HG02852 (cell line): Measurements from ENCODE around the gene PRSS2.

ENCODE experiments used
- ATAC-seq: cut with Tn5 transposase; IDR thresholded peaks from one replicate; pipeline ENCODE4 v1.9.1; 2021; ENCODE audit warnings: mild to moderate bottlenecking, moderate library complexity; ENCODE audit not compliant: unreplicated experiment

PRSS2 gene

GRCh38 chr7:142800088-142800487, 29.3 kb downstream of the PRSS2 start:
- ATAC-seq = no peak

GRCh38 chr7:142800699-142801260, 30.0 kb downstream of the PRSS2 start:
- ATAC-seq = no peak

GRCh38 chr7:142801601-142802295, 31.0 kb downstream of the PRSS2 start:
- no peak for ATAC-seq

GRCh38 chr7:142802301-142802700, 31.5 kb downstream of the PRSS2 start:
- no peak for ATAC-seq

- no peak for ATAC-seq
Measured at GRCh38 chr7:142803901-142804300, 33.1 kb downstream of the PRSS2 start.

GRCh38 chr7:142804728-142805207, 34.0 kb downstream of the PRSS2 start:
- ATAC-seq = no peak

GRCh38 chr7:142805350-142806021, 34.7 kb downstream of the PRSS2 start:
- no peak for ATAC-seq

GRCh38 chr7:142806022-142806356, 35.2 kb downstream of the PRSS2 start:
- ATAC-seq = no peak

- ATAC-seq = no peak
Measured at GRCh38 chr7:142806957-142807356, 36.2 kb downstream of the PRSS2 start.

GRCh38 chr7:142807855-142808460, 37.2 kb downstream of the PRSS2 start:
- ATAC-seq = peak; percentile 18

GRCh38 chr7:142808461-142808801, 37.7 kb downstream of the PRSS2 start:
- peak; percentile 24 for ATAC-seq

GRCh38 chr7:142808802-142809583, 38.2 kb downstream of the PRSS2 start:
- ATAC-seq = peak; percentile 85

- ATAC-seq = no peak
Measured at GRCh38 chr7:142809671-142810070, 38.9 kb downstream of the PRSS2 start.

- no peak for ATAC-seq
Measured at GRCh38 chr7:142811154-142811737, 40.5 kb downstream of the PRSS2 start.

- no peak for ATAC-seq
Measured at GRCh38 chr7:142812437-142813215, 41.9 kb downstream of the PRSS2 start.

- no peak for ATAC-seq
Measured at GRCh38 chr7:142813226-142813625, 42.5 kb downstream of the PRSS2 start.

GRCh38 chr7:142813699-142814098, 42.9 kb downstream of the PRSS2 start:
- ATAC-seq = no peak

- no peak for ATAC-seq
Measured at GRCh38 chr7:142814451-142814850, 43.7 kb downstream of the PRSS2 start.

GRCh38 chr7:142815134-142815533, 44.4 kb downstream of the PRSS2 start:
- no peak for ATAC-seq

GRCh38 chr7:142817506-142817905, 46.7 kb downstream of the PRSS2 start:
- no peak for ATAC-seq
